ENCODE measurements around the gene RPS6KA4.
"Not testable (repeated sequence)": the region's sequence is repeated elsewhere in the genome, so short reads cannot be mapped to it uniquely, and the experiment has no call there.

GRCh38 chr11:64418233-64418632, 59.3 kb downstream of the RPS6KA4 start:
- TF ChIP-seq REST (IDR thresholded peaks at IDR 0.05; ENCODE audit: low read depth, low read length); RCOR1 (IDR thresholded peaks at IDR 0.05; ENCODE audit: low read length); FOSL2 (IDR thresholded peaks at IDR 0.05; ENCODE audit: borderline replicate concordance, low read depth); CTCF (IDR thresholded peaks at IDR 0.05); NFIC (IDR thresholded peaks at IDR 0.05; ENCODE audit: borderline replicate concordance); FOXM1 (IDR thresholded peaks at IDR 0.05; ENCODE audit: low read depth); YY1 (IDR thresholded peaks at IDR 0.05; ENCODE audit: low read depth): not testable (repeated sequence)
- TF ChIP-seq, protein P1, sequence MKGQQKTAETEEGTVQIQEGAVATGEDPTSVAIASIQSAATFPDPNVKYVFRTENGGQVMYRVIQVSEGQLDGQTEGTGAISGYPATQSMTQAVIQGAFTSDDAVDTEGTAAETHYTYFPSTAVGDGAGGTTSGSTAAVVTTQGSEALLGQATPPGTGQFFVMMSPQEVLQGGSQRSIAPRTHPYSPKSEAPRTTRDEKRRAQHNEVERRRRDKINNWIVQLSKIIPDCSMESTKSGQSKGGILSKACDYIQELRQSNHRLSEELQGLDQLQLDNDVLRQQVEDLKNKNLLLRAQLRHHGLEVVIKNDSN (IDR thresholded peaks at IDR 0.05; ENCODE audit: borderline replicate concordance, low read depth) = not testable (repeated sequence)

All from SK-N-SH (cell line).